GM12865 (cell line): ENCODE data around the gene CFAP299.

Experiments used
- DNase-seq: peaks from one replicate; pipeline ENCODE4 v3.0.0; 2010; ENCODE audit warnings: low read depth
- H3K4me3 ChIP-seq: 2 replicates; pipeline ENCODE4 v1.5.1; 2011; ENCODE audit warnings: mild to moderate bottlenecking, low read depth, low read length, control low read depth
- CTCF ChIP-seq: IDR thresholded peaks from 2 replicates; pipeline ENCODE4 v1.5.1; 2011; ENCODE audit warnings: low read length, control low read depth, low read depth, inconsistent platforms; ENCODE audit not compliant: insufficient read depth; ENCODE audit errors: missing control alignments

The CFAP299 gene

GRCh38 chr4:80911458-80911857, 575.9 kb downstream of the CFAP299 start:
- TF ChIP-seq CTCF: no peak
- H3K4me3 ChIP-seq: no peak overlapping the region
- peak; percentile 20 for DNase-seq

DNA sequence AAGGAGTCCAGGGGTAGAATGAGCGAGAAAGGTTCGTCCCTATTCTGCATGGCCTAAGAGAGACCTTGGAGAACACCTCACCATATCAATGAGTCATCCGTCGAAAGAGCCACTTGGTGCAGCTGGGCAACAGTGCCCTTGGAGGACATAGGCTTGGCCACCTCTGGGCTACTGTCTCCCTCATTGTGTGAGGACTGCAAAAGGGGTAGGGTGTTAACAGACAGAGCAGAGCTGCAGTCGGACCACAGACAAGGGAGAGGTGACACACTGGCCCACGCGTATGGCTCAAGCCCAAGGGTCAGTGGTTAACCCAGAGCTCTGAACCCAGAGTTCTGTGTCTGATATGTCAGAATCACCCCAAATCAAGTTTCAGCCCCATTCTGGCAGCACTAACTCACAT, 576.8 kb downstream of the CFAP299 start:
- no peak for TF ChIP-seq CTCF
- no peak overlapping the region for H3K4me3 ChIP-seq
- no peak for DNase-seq

DNA sequence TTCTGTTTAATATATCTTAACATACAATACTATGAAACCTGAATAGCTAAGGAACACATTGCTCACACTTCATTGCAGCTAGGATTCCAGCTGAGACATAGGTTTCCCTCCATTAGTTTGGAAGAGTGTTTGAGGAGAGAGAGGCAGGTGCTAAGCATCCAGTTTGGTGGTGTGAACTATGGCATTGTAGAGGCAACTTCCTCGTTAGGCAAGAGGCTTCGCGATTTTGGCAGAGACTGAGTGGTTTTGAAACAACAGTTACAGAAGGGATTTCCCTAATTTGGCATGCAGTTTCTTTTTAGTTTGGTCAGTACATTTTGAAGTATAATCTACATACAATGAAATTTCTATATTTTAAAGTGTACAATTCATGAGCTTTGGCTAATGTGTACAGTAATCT, 577.9 kb downstream of the CFAP299 start:
- peak; percentile 48 for DNase-seq
- H3K4me3 ChIP-seq: no peak overlapping the region
- no peak for TF ChIP-seq CTCF

DNA sequence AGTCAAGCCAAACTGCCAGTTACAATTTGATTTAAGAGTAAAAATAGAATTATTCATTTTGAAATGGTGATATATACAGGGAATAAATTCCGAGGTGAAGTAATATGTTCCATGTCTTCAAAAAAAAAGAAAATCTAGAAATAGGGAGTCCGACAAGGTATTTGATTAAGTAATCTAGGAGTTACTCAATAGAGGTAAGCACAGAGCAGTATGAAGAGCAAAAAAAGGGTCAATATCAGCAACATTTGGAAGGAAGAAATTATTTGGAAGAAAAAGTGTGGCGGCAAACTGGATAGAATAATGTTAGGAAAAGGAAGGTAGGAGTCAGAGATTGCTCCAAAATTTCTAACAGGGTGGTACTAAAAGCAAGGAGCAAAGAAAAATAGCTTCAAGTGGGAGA, 581.2 kb downstream of the CFAP299 start:
- DNase-seq: no peak
- H3K4me3 ChIP-seq: no peak overlapping the region
- no peak for TF ChIP-seq CTCF

DNA sequence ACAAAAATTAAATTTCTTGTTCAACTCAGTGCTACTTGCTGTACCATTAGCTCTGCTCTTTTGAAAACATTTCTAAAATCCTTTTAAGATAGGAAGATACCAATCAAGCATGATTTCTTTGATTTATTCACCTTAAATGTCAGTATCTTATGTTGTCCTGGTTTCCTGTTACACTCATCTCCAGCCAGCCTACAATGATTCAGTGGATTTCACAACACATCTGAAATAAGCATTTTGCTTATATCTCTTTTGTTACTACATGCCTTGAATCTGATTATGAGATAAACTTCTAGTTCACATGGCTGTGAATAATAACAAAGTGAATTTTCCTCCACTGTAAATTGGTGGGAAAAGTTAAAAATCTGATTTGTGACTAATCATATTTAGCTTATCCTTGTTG, 582.5 kb downstream of the CFAP299 start:
- no peak overlapping the region for H3K4me3 ChIP-seq
- no peak for TF ChIP-seq CTCF
- DNase-seq: no peak

- no peak for DNase-seq
- H3K4me3 ChIP-seq: no peak overlapping the region
- TF ChIP-seq CTCF: no peak
Observed at GRCh38 chr4:80921441-80921840, 585.9 kb downstream of the CFAP299 start.

GRCh38 chr4:80922941-80923340, 587.4 kb downstream of the CFAP299 start:
- no peak for DNase-seq
- no peak overlapping the region for H3K4me3 ChIP-seq
- TF ChIP-seq CTCF: no peak
